HG03378 (cell line): Measurements from ENCODE around the gene CDH8.

Experiments
- ATAC-seq: cut with Tn5 transposase; IDR thresholded peaks from one replicate; pipeline ENCODE4 v1.9.1; 2021; ENCODE audit warnings: mild to moderate bottlenecking, moderate library complexity; ENCODE audit not compliant: unreplicated experiment

Gene CDH8

GRCh38 chr16:61659936-61660335, 376.3 kb downstream of the CDH8 start:
- ATAC-seq = no peak

GRCh38 chr16:61654962-61655361, 381.3 kb downstream of the CDH8 start:
- no peak for ATAC-seq

GRCh38 chr16:61653544-61653943, 382.7 kb downstream of the CDH8 start:
- ATAC-seq = no peak

GRCh38 chr16:61645561-61645960, 390.7 kb downstream of the CDH8 start:
- ATAC-seq = no peak

GRCh38 chr16:61644736-61645135, 391.5 kb downstream of the CDH8 start:
- no peak for ATAC-seq

- no peak for ATAC-seq
Measured at GRCh38 chr16:61617219-61617783, 418.9 kb downstream of the CDH8 start.

GRCh38 chr16:61616088-61616487, 420.1 kb downstream of the CDH8 start:
- no peak for ATAC-seq

- no peak for ATAC-seq
Measured at GRCh38 chr16:61611847-61612491, 424.3 kb downstream of the CDH8 start.

- ATAC-seq = no peak
Measured at GRCh38 chr16:61606581-61606980, 429.7 kb downstream of the CDH8 start.
